ENCODE measurements around the gene GNG12. TPM values are rescaled to one million over a fixed set of nuclear protein-coding genes. Genes with fewer than 3 reads are reported as not detected.

GNG12 gene
- total RNA-seq, 1 experiment from 2014 or later = 70.0 TPM

- Histone ChIP-seq H3K36me3 (ENCODE audit: control insufficient read depth, insufficient read depth, low read length) (no peaks in the 10 kb centered on the region), H3K9me3 (ENCODE audit: control insufficient read depth, insufficient read depth, low read depth, low read length) (no peaks in the 10 kb centered on the region), H3K27ac (ENCODE audit: low read length) (no peak overlapping the region), H3K4me3 (ENCODE audit: low read depth in 2 of 2, low read length in 2 of 2) (no peak overlapping the region), H3K4me1 (ENCODE audit: control insufficient read depth, insufficient read depth, low read length) (peaks cover 5% of the 10 kb centered on the region; the same call in 1 of the 2 replicates), H3K27me3 (ENCODE audit: control insufficient read depth, insufficient read depth, low read length) (no peaks in the 10 kb centered on the region)
- POLR2A ChIA-PET = no interaction called here
- DNase-seq (ENCODE audit: low read depth, low spot score) (no peak), ATAC-seq (no peak)
- CTCF ChIA-PET = no interaction called here
- in situ Hi-C loops (cut with HindIII; ENCODE audit: low pct_unique_long_range_greater_than_20kb, low sequenced_read_pairs) = no loop called here
- no TSS peak for BruUV-seq (replicated peaks)
- intact Hi-C loops (cut with micrococcal nuclease; ENCODE audit: unreplicated experiment) = no loop called here
- TF ChIP-seq REST (IDR thresholded peaks at IDR 0.05; ENCODE audit: insufficient read depth in 1 of 2, low read depth in 2 of 2, low read length in 1 of 2) (no peak), SIN3A (IDR thresholded peaks at IDR 0.05; ENCODE audit: borderline replicate concordance, insufficient read depth, low read depth, low read length) (no peak), CTCF (IDR thresholded peaks at IDR 0.05) (no peak), POLR2AphosphoS5 (IDR thresholded peaks at IDR 0.05; ENCODE audit: low read depth, low read length) (no peak), TCF7L2 (IDR thresholded peaks at IDR 0.05; ENCODE audit: low read depth, low read length) (no peak)
Observed at GRCh38 chr1:67838180-67838910, 5.1 kb upstream of the GNG12 start.

GRCh38 chr1:67836769-67837168 lies 3.5 kb upstream of the GNG12 start:
- H3K9me3 ChIP-seq (ENCODE audit: control insufficient read depth, insufficient read depth, low read depth, low read length) = no peaks in the 10 kb centered on the region
- in situ Hi-C loops (cut with HindIII; ENCODE audit: low pct_unique_long_range_greater_than_20kb, low sequenced_read_pairs) = no loop called here
- BruUV-seq (replicated peaks) = no TSS peak
- H3K4me1 ChIP-seq (ENCODE audit: control insufficient read depth, insufficient read depth, low read length) = peaks cover 5% of the 10 kb centered on the region; the same call in 1 of the 2 replicates
- H3K27me3 ChIP-seq (ENCODE audit: control insufficient read depth, insufficient read depth, low read length) = no peaks in the 10 kb centered on the region
- peaks cover 3% of the 10 kb centered on the region; the same call in 1 of the 2 replicates for H3K36me3 ChIP-seq (ENCODE audit: control insufficient read depth, insufficient read depth, low read length)
- TF ChIP-seq TCF7L2 (IDR thresholded peaks at IDR 0.05; ENCODE audit: low read depth, low read length) (no peak), CTCF (IDR thresholded peaks at IDR 0.05) (no peak), REST (IDR thresholded peaks at IDR 0.05; ENCODE audit: insufficient read depth in 1 of 2, low read depth in 2 of 2, low read length in 1 of 2) (no peak), POLR2AphosphoS5 (IDR thresholded peaks at IDR 0.05; ENCODE audit: low read depth, low read length) (no peak), SIN3A (IDR thresholded peaks at IDR 0.05; ENCODE audit: borderline replicate concordance, insufficient read depth, low read depth, low read length) (no peak)
- ATAC-seq (no peak), DNase-seq (ENCODE audit: low read depth, low spot score) (no peak)
- no peak overlapping the region for H3K4me3 ChIP-seq (ENCODE audit: low read depth in 2 of 2, low read length in 2 of 2)
- CTCF ChIA-PET = no interaction called here
- POLR2A ChIA-PET = no interaction called here
- H3K27ac ChIP-seq (ENCODE audit: low read length) = no peak overlapping the region
- intact Hi-C loops (cut with micrococcal nuclease; ENCODE audit: unreplicated experiment) = no loop called here

All from Panc1 (cell line).